Measurements from ENCODE around the gene NPEPL1. TPM values are rescaled to one million over a fixed set of nuclear protein-coding genes. Genes with fewer than 3 reads are reported as not detected.

NPEPL1 gene
- total and polyA plus RNA-seq, 2 experiments from 2014 or later = 37.5 to 49.8 TPM

- no peak for DNase-seq
- H3K27ac ChIP-seq = no peak overlapping the region
- H3K4me1 ChIP-seq (ENCODE audit: insufficient read depth) = no peaks in the 10 kb centered on the region
- H3K27me3 ChIP-seq (replicated peaks; ENCODE audit: insufficient read depth) = no peaks in the 10 kb centered on the region
- H2AFZ ChIP-seq = no peak overlapping the region
- H4K20me1 ChIP-seq (ENCODE audit: insufficient read depth) = no peaks in the 10 kb centered on the region
- no peak overlapping the region for H3K4me2 ChIP-seq (ENCODE audit: unreplicated experiment)
- no peak overlapping the region for H3K4me3 ChIP-seq
- H3K9ac ChIP-seq = no peak overlapping the region
- in situ Hi-C loops (cut with MboI) = no loop called here
- no peaks in the 10 kb centered on the region; the same call in 1 of the 2 replicates for H3F3A ChIP-seq (ENCODE audit: insufficient read depth)
- TF ChIP-seq EZH2 (IDR thresholded peaks at IDR 0.05; ENCODE audit: insufficient read depth, poor library complexity, severe bottlenecking) (no peak), EZH2phosphoT487 (IDR thresholded peaks at IDR 0.05; ENCODE audit: insufficient read depth, low read depth) (no peak)
- H3K36me3 ChIP-seq (ENCODE audit: low read depth) = peaks cover 45% of the 10 kb centered on the region
- no peaks in the 10 kb centered on the region for H3K9me2 ChIP-seq (ENCODE audit: insufficient read depth)
- no peaks in the 10 kb centered on the region for H3K9me3 ChIP-seq (ENCODE audit: low read depth)
- H3K79me2 ChIP-seq (ENCODE audit: insufficient read depth) = peaks cover 16% of the 10 kb centered on the region; the same call in 1 of the 2 replicates
- WGBS, 2 experiments (ENCODE audit: low coverage in 1 of 2, low lambda C conversion rate in 2 of 2, missing lambda C conversion rate in 2 of 2) = 92 to 94% methylated on average over 19 of the region's 19 CpGs
Observed at GRCh38 chr20:58676161-58676560, 16.4 kb upstream of the NPEPL1 start.

GRCh38 chr20:58677079-58677604, 15.5 kb upstream of the NPEPL1 start:
- TF ChIP-seq EZH2phosphoT487 (IDR thresholded peaks at IDR 0.05; ENCODE audit: insufficient read depth, low read depth) = no peak
- no peak for TF ChIP-seq EZH2 (IDR thresholded peaks at IDR 0.05; ENCODE audit: insufficient read depth, poor library complexity, severe bottlenecking)

GRCh38 chr20:58677808-58678207, 14.8 kb upstream of the NPEPL1 start:
- no peak overlapping the region for H3K4me3 ChIP-seq
- H3K4me1 ChIP-seq (ENCODE audit: insufficient read depth) = peaks cover 7% of the 10 kb centered on the region
- peaks cover 16% of the 10 kb centered on the region; the same call in 1 of the 2 replicates for H3K79me2 ChIP-seq (ENCODE audit: insufficient read depth)
- no peaks in the 10 kb centered on the region for H3K27me3 ChIP-seq (replicated peaks; ENCODE audit: insufficient read depth)
- no peak overlapping the region for H3K9ac ChIP-seq
- no peaks in the 10 kb centered on the region for H4K20me1 ChIP-seq (ENCODE audit: insufficient read depth)
- no peak for DNase-seq
- TF ChIP-seq EZH2phosphoT487 (IDR thresholded peaks at IDR 0.05; ENCODE audit: insufficient read depth, low read depth) (no peak), EZH2 (IDR thresholded peaks at IDR 0.05; ENCODE audit: insufficient read depth, poor library complexity, severe bottlenecking) (no peak)
- in situ Hi-C loops (cut with MboI) = no loop called here
- no peak overlapping the region for H2AFZ ChIP-seq
- H3K4me2 ChIP-seq (ENCODE audit: unreplicated experiment) = no peak overlapping the region
- peaks cover 13% of the 10 kb centered on the region for H3F3A ChIP-seq (ENCODE audit: insufficient read depth)
- H3K27ac ChIP-seq = no peak overlapping the region
- 83% methylated on average over 5 of the region's 5 CpGs for WGBS, 2 experiments (ENCODE audit: low coverage in 1 of 2, low lambda C conversion rate in 2 of 2, missing lambda C conversion rate in 2 of 2)
- no peaks in the 10 kb centered on the region for H3K9me2 ChIP-seq (ENCODE audit: insufficient read depth)
- H3K9me3 ChIP-seq (ENCODE audit: low read depth) = no peaks in the 10 kb centered on the region
- H3K36me3 ChIP-seq (ENCODE audit: low read depth) = peaks cover 35% of the 10 kb centered on the region

More at GRCh38 chr20:58677079-58677604, 15.5 kb upstream of the NPEPL1 start:
- no peak for DNase-seq
- Histone ChIP-seq H3K4me1 (ENCODE audit: insufficient read depth) (peaks cover under 1% of the 10 kb centered on the region; the same call in 1 of the 2 replicates), H3K27ac (no peak overlapping the region), H3K4me3 (no peak overlapping the region), H3K27me3 (replicated peaks; ENCODE audit: insufficient read depth) (no peaks in the 10 kb centered on the region), H3K9ac (no peak overlapping the region), H3F3A (ENCODE audit: insufficient read depth) (peaks cover 7% of the 10 kb centered on the region), H3K36me3 (ENCODE audit: low read depth) (peaks cover 40% of the 10 kb centered on the region), H3K9me2 (ENCODE audit: insufficient read depth) (no peaks in the 10 kb centered on the region), H3K9me3 (ENCODE audit: low read depth) (no peaks in the 10 kb centered on the region), H2AFZ (no peak overlapping the region), H4K20me1 (ENCODE audit: insufficient read depth) (no peaks in the 10 kb centered on the region), H3K4me2 (ENCODE audit: unreplicated experiment) (no peak overlapping the region), H3K79me2 (ENCODE audit: insufficient read depth) (peaks cover 16% of the 10 kb centered on the region; the same call in 1 of the 2 replicates)
- in situ Hi-C loops (cut with MboI) = no loop called here
- WGBS, 2 experiments (ENCODE audit: low coverage in 1 of 2, low lambda C conversion rate in 2 of 2, missing lambda C conversion rate in 2 of 2) = 93 to 95% methylated on average over 5 of the region's 5 CpGs

GRCh38 chr20:58678806-58679205, 13.8 kb upstream of the NPEPL1 start:
- Histone ChIP-seq H2AFZ (no peak overlapping the region), H3K27ac (no peak overlapping the region), H4K20me1 (ENCODE audit: insufficient read depth) (no peaks in the 10 kb centered on the region), H3K4me3 (no peak overlapping the region), H3K9me3 (ENCODE audit: low read depth) (no peaks in the 10 kb centered on the region), H3K4me1 (ENCODE audit: insufficient read depth) (peaks cover 9% of the 10 kb centered on the region), H3K9me2 (ENCODE audit: insufficient read depth) (no peaks in the 10 kb centered on the region), H3K27me3 (replicated peaks; ENCODE audit: insufficient read depth) (no peaks in the 10 kb centered on the region), H3K36me3 (ENCODE audit: low read depth) (peaks cover 29% of the 10 kb centered on the region), H3F3A (ENCODE audit: insufficient read depth) (peaks cover 13% of the 10 kb centered on the region), H3K79me2 (ENCODE audit: insufficient read depth) (peaks cover 16% of the 10 kb centered on the region; the same call in 1 of the 2 replicates), H3K4me2 (ENCODE audit: unreplicated experiment) (no peak overlapping the region), H3K9ac (no peak overlapping the region)
- TF ChIP-seq EZH2 (IDR thresholded peaks at IDR 0.05; ENCODE audit: insufficient read depth, poor library complexity, severe bottlenecking) = no peak
- TF ChIP-seq EZH2phosphoT487 (IDR thresholded peaks at IDR 0.05; ENCODE audit: insufficient read depth, low read depth) = no peak
- WGBS, 2 experiments (ENCODE audit: low coverage in 1 of 2, low lambda C conversion rate in 2 of 2, missing lambda C conversion rate in 2 of 2) = 88 to 91% methylated on average over 8 of the region's 8 CpGs
- in situ Hi-C loops (cut with MboI) = no loop called here
- no peak for DNase-seq
